Measurements from ENCODE around the gene RALGAPA1. TPM values are rescaled to one million over a fixed set of nuclear protein-coding genes. Genes with fewer than 3 reads are reported as not detected.

RALGAPA1 gene
- total and polyA plus RNA-seq, 2 of the 13 experiments (the other 11 are each of a cell fraction or from before 2014, with no cell fraction given), result 65.0 to 89.2 TPM

GRCh38 chr14:35818346-35819115 lies 9.4 kb upstream of the RALGAPA1 start (continued):
- TF ChIP-seq REL (CRISPR knock-in tag; conservative IDR thresholded peaks at IDR 0.05) (0 out of 2 replicates have a peak, but pooled peaks have one; percentile 22), ZNF484 (CRISPR knock-in tag; IDR thresholded peaks at IDR 0.05; ENCODE audit: borderline replicate concordance, low read depth) (no peak), HMG20A (CRISPR knock-in tag; IDR thresholded peaks at IDR 0.05; ENCODE audit: borderline replicate concordance) (no peak), BHLHE40 (IDR thresholded peaks at IDR 0.05; ENCODE audit: low read length) (no peak), NFRKB (IDR thresholded peaks at IDR 0.05) (no peak), KLF12 (CRISPR knock-in tag; IDR thresholded peaks at IDR 0.05; ENCODE audit: borderline replicate concordance) (no peak), ZBTB8A (CRISPR knock-in tag; IDR thresholded peaks at IDR 0.05; ENCODE audit: borderline replicate concordance, low read depth) (no peak), CSRNP1 (CRISPR knock-in tag; IDR thresholded peaks at IDR 0.05) (no peak), ARHGAP35 (CRISPR knock-in tag; IDR thresholded peaks at IDR 0.05; ENCODE audit: borderline replicate concordance) (no peak), HOMEZ (CRISPR knock-in tag; IDR thresholded peaks at IDR 0.05; ENCODE audit: low read depth) (peak; percentile 38; the same call in 1 of the 2 replicates), FOSL1 (CRISPR knock-in tag; IDR thresholded peaks at IDR 0.05; ENCODE audit: borderline replicate concordance) (no peak), HOXA5 (CRISPR knock-in tag; IDR thresholded peaks at IDR 0.05) (0 out of 2 replicates have a peak, but pooled peaks have one; percentile 46), ELF1 (CRISPR knock-in tag; IDR thresholded peaks at IDR 0.05) (no peak), NRL (CRISPR knock-in tag; IDR thresholded peaks at IDR 0.05; ENCODE audit: borderline replicate concordance) (0 out of 2 replicates have a peak, but pooled peaks have one; percentile 48), PCBP2 (optimal IDR thresholded peaks at IDR 0.05; ENCODE audit: low read depth, low read length, poor library complexity, severe bottlenecking) (no peak), MTF2 (CRISPR knock-in tag; IDR thresholded peaks at IDR 0.05; ENCODE audit: borderline replicate concordance) (peak; percentile 85; the same call in 1 of the 2 replicates), PRDM4 (CRISPR knock-in tag; IDR thresholded peaks at IDR 0.05; ENCODE audit: borderline replicate concordance) (no peak)
- TF ChIP-seq, protein P1, sequence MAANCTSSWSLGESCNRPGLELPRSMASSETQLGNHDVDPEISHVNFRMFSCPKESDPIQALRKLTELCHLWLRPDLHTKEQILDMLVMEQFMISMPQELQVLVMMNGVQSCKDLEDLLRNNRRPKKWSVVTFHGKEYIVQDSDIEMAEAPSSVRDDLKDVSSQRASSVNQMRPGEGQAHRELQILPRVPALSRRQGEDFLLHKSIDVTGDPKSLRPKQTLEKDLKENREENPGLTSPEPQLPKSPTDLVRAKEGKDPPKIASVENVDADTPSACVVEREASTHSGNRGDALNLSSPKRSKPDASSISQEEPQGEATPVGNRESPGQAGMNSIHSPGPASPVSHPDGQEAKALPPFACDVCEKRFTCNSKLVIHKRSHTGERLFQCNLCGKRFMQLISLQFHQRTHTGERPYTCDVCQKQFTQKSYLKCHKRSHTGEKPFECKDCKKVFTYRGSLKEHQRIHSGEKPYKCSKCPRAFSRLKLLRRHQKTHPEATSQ (CRISPR knock-in tag; IDR thresholded peaks at IDR 0.05; ENCODE audit: borderline replicate concordance), result no peak
- TF ChIP-seq, protein P2, sequence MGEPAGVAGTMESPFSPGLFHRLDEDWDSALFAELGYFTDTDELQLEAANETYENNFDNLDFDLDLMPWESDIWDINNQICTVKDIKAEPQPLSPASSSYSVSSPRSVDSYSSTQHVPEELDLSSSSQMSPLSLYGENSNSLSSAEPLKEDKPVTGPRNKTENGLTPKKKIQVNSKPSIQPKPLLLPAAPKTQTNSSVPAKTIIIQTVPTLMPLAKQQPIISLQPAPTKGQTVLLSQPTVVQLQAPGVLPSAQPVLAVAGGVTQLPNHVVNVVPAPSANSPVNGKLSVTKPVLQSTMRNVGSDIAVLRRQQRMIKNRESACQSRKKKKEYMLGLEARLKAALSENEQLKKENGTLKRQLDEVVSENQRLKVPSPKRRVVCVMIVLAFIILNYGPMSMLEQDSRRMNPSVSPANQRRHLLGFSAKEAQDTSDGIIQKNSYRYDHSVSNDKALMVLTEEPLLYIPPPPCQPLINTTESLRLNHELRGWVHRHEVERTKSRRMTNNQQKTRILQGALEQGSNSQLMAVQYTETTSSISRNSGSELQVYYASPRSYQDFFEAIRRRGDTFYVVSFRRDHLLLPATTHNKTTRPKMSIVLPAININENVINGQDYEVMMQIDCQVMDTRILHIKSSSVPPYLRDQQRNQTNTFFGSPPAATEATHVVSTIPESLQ (CRISPR knock-in tag; conservative IDR thresholded peaks at IDR 0.05), result no peak
